Trophoblast cell (in vitro differentiated cells and primary cell): ENCODE results near the gene TBRG4.
"Not testable (repeated sequence)": the region's sequence is repeated elsewhere in the genome, so short reads cannot be mapped to it uniquely, and the experiment has no call there.

ENCODE experiments used
- DNase-seq, 2 donors: peaks; one replicate each; pipeline ENCODE4 v3.0.0-alpha.2; 2016
- H2AFZ ChIP-seq: 2 replicates; pipeline ENCODE4 v1.6.1; 2013; ENCODE audit warnings: low read length, moderate library complexity, mild to moderate bottlenecking; ENCODE audit not compliant: insufficient read depth, poor library complexity
- H2AK5ac ChIP-seq: 2 replicates; pipeline ENCODE4 v1.6.1; 2013; ENCODE audit warnings: mild to moderate bottlenecking, low read length
- H2BK120ac ChIP-seq: 2 replicates; pipeline ENCODE4 v1.6.1; 2013; ENCODE audit warnings: low read length, mild to moderate bottlenecking, moderate library complexity; ENCODE audit not compliant: insufficient read depth, poor library complexity
- H2BK12ac ChIP-seq: 2 replicates; pipeline ENCODE4 v1.6.1; 2013; ENCODE audit warnings: mild to moderate bottlenecking, low read length, moderate library complexity
- H2BK5ac ChIP-seq: 2 replicates; pipeline ENCODE4 v1.6.1; 2013; ENCODE audit warnings: low read length, low read depth, moderate library complexity, mild to moderate bottlenecking; ENCODE audit not compliant: poor library complexity
- H3K14ac ChIP-seq: 2 replicates; pipeline ENCODE4 v1.6.1; 2013; ENCODE audit warnings: mild to moderate bottlenecking, low read length
- H3K18ac ChIP-seq: 2 replicates; pipeline ENCODE4 v1.6.1; 2013; ENCODE audit warnings: mild to moderate bottlenecking, low read length
- H3K23ac ChIP-seq: 2 replicates; pipeline ENCODE4 v1.6.1; 2013; ENCODE audit warnings: low read length
- H3K27ac ChIP-seq: 2 replicates; pipeline ENCODE4 v1.5.1; 2013; ENCODE audit warnings: low read depth, mild to moderate bottlenecking, inconsistent platforms, low read length, moderate library complexity
- H3K27me3 ChIP-seq: 2 replicates; pipeline ENCODE4 v1.6.1; 2013; ENCODE audit warnings: inconsistent platforms, mild to moderate bottlenecking, low read length, moderate library complexity; ENCODE audit not compliant: insufficient read depth
- H3K36me3 ChIP-seq, 2 experiments: 1 replicate in 1 of 2; 2 replicates in 1 of 2; pipeline ENCODE4 v1.6.1; 2013; ENCODE audit warnings: low read length in 2 of 2, mild to moderate bottlenecking in 2 of 2, moderate library complexity in 1 of 2; ENCODE audit not compliant: insufficient read depth in 2 of 2, control insufficient read depth in 1 of 2
- H3K4ac ChIP-seq: 2 replicates; pipeline ENCODE4 v1.6.1; 2013; ENCODE audit warnings: low read depth, mild to moderate bottlenecking, low read length, moderate library complexity
- H3K4me1 ChIP-seq, 2 experiments: 1 replicate in 1 of 2; 2 replicates in 1 of 2; pipeline ENCODE4 v1.6.1; 2013; ENCODE audit warnings: low read length in 2 of 2, mild to moderate bottlenecking in 2 of 2, moderate library complexity in 1 of 2; ENCODE audit not compliant: insufficient read depth in 2 of 2, control insufficient read depth in 1 of 2
- H3K4me2 ChIP-seq: 2 replicates; pipeline ENCODE4 v1.6.1; 2013; ENCODE audit warnings: inconsistent platforms, mild to moderate bottlenecking, low read length, moderate library complexity
- H3K4me3 ChIP-seq: 2 replicates; pipeline ENCODE4 v1.5.1; 2013; ENCODE audit warnings: mild to moderate bottlenecking, low read depth, low read length, inconsistent platforms
- H3K79me1 ChIP-seq: one replicate; pipeline ENCODE4 v1.6.1; 2013; ENCODE audit warnings: low read length
- H3K79me2 ChIP-seq: 2 replicates; pipeline ENCODE4 v1.6.1; 2013; ENCODE audit warnings: low read length, mild to moderate bottlenecking; ENCODE audit not compliant: control insufficient read depth, insufficient read depth, poor library complexity
- H3K9ac ChIP-seq: 2 replicates; pipeline ENCODE4 v1.6.1; 2013; ENCODE audit warnings: mild to moderate bottlenecking, low read length
- H3K9me3 ChIP-seq: 2 replicates; pipeline ENCODE4 v1.6.1; 2013; ENCODE audit warnings: low read depth, mild to moderate bottlenecking, control low read depth, inconsistent platforms, low read length; ENCODE audit not compliant: insufficient read depth
- H4K12ac ChIP-seq: 2 replicates; pipeline ENCODE4 v1.6.1; 2013; ENCODE audit warnings: low read depth, mild to moderate bottlenecking, low read length, moderate library complexity
- H4K8ac ChIP-seq: 2 replicates; pipeline ENCODE4 v1.6.1; 2013; ENCODE audit warnings: low read depth, mild to moderate bottlenecking, low read length, moderate library complexity
- H4K91ac ChIP-seq: one replicate; pipeline ENCODE4 v1.6.1; 2013; ENCODE audit warnings: low read depth, mild to moderate bottlenecking, low read length, moderate library complexity
- WGBS: extraction: QIAGEN DNeasy Blood & Tissue Kit; methylation state at CpG from one replicate; pipeline ENCODE4 v1.1.7; 2013; ENCODE audit warnings: missing lambda C conversion rate; ENCODE audit not compliant: insufficient read length, insufficient coverage; ENCODE audit errors: extremely low coverage; 5-methylcytosine and 5-hydroxymethylcytosine counted together

The TBRG4 gene

GRCh38 chr7:45155941-45156340 is 44.4 kb upstream of the TBRG4 start:
- H3K27me3 ChIP-seq = peaks cover 23% of the 10 kb centered on the region
- H4K8ac ChIP-seq = no peak overlapping the region
- H3K4me3 ChIP-seq = no peak overlapping the region
- H3K79me2 ChIP-seq = no peaks in the 10 kb centered on the region
- no peak overlapping the region for H3K9ac ChIP-seq
- peaks cover 14% of the 10 kb centered on the region for H3K9me3 ChIP-seq
- no CpG with 5 or more reads among the region's 4 CpGs for WGBS
- H3K27ac ChIP-seq = no peak overlapping the region
- no peaks in the 10 kb centered on the region for H3K79me1 ChIP-seq
- H4K12ac ChIP-seq = no peak overlapping the region
- no peak overlapping the region for H2BK12ac ChIP-seq
- H3K18ac ChIP-seq = no peak overlapping the region
- H3K36me3 ChIP-seq = no peaks in the 10 kb centered on the region
- H2AFZ ChIP-seq = no peak overlapping the region
- H3K4me2 ChIP-seq = no peak overlapping the region
- no peak overlapping the region for H3K4ac ChIP-seq
- H3K14ac ChIP-seq = no peak overlapping the region
- no peak for DNase-seq
- H4K91ac ChIP-seq = no peak overlapping the region
- H3K23ac ChIP-seq = no peak overlapping the region
- no peak overlapping the region for H2AK5ac ChIP-seq
- H3K4me1 ChIP-seq = peaks cover 0 to 2% of the 10 kb centered on the region in 2 experiments
- H2BK120ac ChIP-seq = no peak overlapping the region
- H2BK5ac ChIP-seq = no peak overlapping the region

DNA sequence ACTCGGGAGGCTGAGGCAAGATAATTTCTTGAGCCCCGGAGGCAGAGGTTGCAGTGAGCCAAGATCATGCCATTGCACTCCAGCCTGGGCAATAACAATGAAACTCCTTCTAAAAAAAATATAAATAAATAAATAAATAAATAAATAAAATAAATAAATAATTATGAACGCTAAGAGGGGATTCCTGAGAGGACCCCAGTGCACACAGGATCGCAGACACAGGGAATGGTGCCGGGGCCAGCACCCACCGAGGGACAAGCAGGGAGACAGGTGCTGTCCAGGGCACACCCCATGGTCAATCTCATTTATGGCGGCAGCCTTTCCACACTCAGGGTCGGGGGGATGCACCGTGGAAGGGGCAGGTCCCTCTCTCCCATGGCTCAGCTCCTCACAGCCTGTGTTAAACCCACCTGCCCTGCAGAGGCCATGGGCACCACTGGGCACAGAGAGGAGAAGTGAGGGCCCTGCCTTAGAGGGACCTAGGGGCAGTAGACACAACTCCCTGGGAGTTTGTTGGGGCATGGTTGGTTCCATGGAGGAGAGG is 43.9 kb upstream of the TBRG4 start:
- Histone ChIP-seq H2AK5ac (no peak overlapping the region), H2BK5ac (no peak overlapping the region), H3K4me1 (peaks cover 0 to 2% of the 10 kb centered on the region in 2 experiments), H3K23ac (no peak overlapping the region), H3K79me1 (no peaks in the 10 kb centered on the region), H3K79me2 (no peaks in the 10 kb centered on the region), H3K36me3 (no peaks in the 10 kb centered on the region), H4K8ac (no peak overlapping the region), H3K14ac (no peak overlapping the region), H4K12ac (no peak overlapping the region), H2BK120ac (no peak overlapping the region), H3K4me3 (no peak overlapping the region), H3K9me3 (peaks cover 14% of the 10 kb centered on the region), H4K91ac (no peak overlapping the region), H3K27ac (no peak overlapping the region), H3K4ac (no peak overlapping the region), H2BK12ac (no peak overlapping the region), H3K27me3 (peaks cover 23% of the 10 kb centered on the region), H3K18ac (no peak overlapping the region), H2AFZ (no peak overlapping the region), H3K4me2 (no peak overlapping the region), H3K9ac (no peak overlapping the region)
- no peak for DNase-seq
- WGBS = no CpG with 5 or more reads among the region's 9 CpGs

- not testable (repeated sequence) for H3K4me3 ChIP-seq, H3K18ac ChIP-seq, H4K91ac ChIP-seq, H2BK120ac ChIP-seq, H3K36me3 ChIP-seq, H3K79me2 ChIP-seq, H3K79me1 ChIP-seq, H3K14ac ChIP-seq, H3K9ac ChIP-seq, H3K4me1 ChIP-seq, H4K12ac ChIP-seq, H2AK5ac ChIP-seq, H3K4ac ChIP-seq, H2AFZ ChIP-seq, H2BK5ac ChIP-seq, H3K4me2 ChIP-seq, H3K27ac ChIP-seq, DNase-seq, H4K8ac ChIP-seq, H3K23ac ChIP-seq, H2BK12ac ChIP-seq
- peaks cover 11% of the 10 kb centered on the region for H3K9me3 ChIP-seq
- peaks cover 20% of the 10 kb centered on the region for H3K27me3 ChIP-seq
- no CpG with 5 or more reads among the region's 8 CpGs for WGBS
Observed at GRCh38 chr7:45153861-45154260, 42.4 kb upstream of the TBRG4 start.

- Histone ChIP-seq H2AFZ (no peak overlapping the region), H3K18ac (no peak overlapping the region), H2AK5ac (no peak overlapping the region), H3K79me1 (no peaks in the 10 kb centered on the region), H3K4ac (no peak overlapping the region), H3K4me1 (peaks cover 0 to 2% of the 10 kb centered on the region in 2 experiments), H3K9ac (no peak overlapping the region), H3K23ac (no peak overlapping the region), H3K9me3 (peaks cover 11% of the 10 kb centered on the region), H4K91ac (no peak overlapping the region), H3K14ac (no peak overlapping the region), H3K4me2 (no peak overlapping the region), H4K8ac (no peak overlapping the region), H3K27me3 (peaks cover 14% of the 10 kb centered on the region), H2BK12ac (no peak overlapping the region), H2BK5ac (no peak overlapping the region), H2BK120ac (no peak overlapping the region), H3K36me3 (no peaks in the 10 kb centered on the region), H3K27ac (no peak overlapping the region), H4K12ac (no peak overlapping the region), H3K4me3 (no peak overlapping the region), H3K79me2 (no peaks in the 10 kb centered on the region)
- WGBS = no CpG with 5 or more reads among the region's 3 CpGs
- no peak for DNase-seq
Observed at GRCh38 chr7:45153233-45153632, 41.7 kb upstream of the TBRG4 start.
